ENCODE data around the gene BARD1.

The BARD1 gene

DNA sequence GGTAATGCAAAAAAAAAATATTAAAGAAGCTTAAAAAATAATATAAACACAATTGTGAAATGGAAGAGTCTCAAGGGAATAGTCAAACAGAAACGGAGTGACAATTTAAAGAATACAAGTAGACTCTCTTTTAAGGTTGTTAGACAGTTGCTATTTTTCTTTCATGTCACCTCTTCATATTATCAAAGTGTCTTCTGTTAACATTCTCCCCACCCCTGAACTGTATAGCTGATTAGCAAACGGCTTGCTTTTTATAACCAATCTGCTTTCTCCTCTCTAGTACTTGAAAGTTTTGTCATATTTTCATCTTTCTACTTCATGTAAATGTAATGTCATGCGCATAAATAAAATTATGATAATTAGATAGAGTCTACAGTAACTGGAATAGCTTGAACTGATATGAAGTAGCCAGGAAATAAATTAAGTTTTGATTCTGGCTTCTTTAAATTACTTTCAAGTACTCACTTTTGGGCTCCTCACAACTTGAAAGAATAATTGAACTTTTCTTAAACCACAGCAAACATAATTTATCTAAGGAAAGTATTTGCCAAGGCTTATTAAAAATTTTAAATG lies 37.0 kb downstream of the BARD1 start:
- H4K91ac ChIP-seq (ENCODE audit: low read depth, low read length), result no peak overlapping the region
- H3K4me2 ChIP-seq (ENCODE audit: low read length), result no peak overlapping the region
- H3K9ac ChIP-seq (ENCODE audit: low read length), result no peak overlapping the region
- no peak overlapping the region for H3K23ac ChIP-seq (ENCODE audit: low read length)
- no peaks in the 10 kb centered on the region for H3K27me3 ChIP-seq (ENCODE audit: insufficient read depth, low read length)
- H3K4ac ChIP-seq (ENCODE audit: low read depth, low read length), result no peak overlapping the region
- no peak overlapping the region for H2BK120ac ChIP-seq (ENCODE audit: insufficient read depth, low read length, poor library complexity)
- H3K36me3 ChIP-seq (ENCODE audit: control insufficient read depth in 1 of 2, insufficient read depth in 2 of 2, low read length in 2 of 2), result peaks cover 0 to 7% of the 10 kb centered on the region in 2 experiments
- no peak overlapping the region for H2AFZ ChIP-seq (ENCODE audit: insufficient read depth, low read length, poor library complexity)
- no peak overlapping the region for H2AK5ac ChIP-seq (ENCODE audit: low read length)
- H3K4me3 ChIP-seq (ENCODE audit: low read depth, low read length), result no peak overlapping the region
- DNase-seq, result no peak
- H3K4me1 ChIP-seq (ENCODE audit: control insufficient read depth in 1 of 2, insufficient read depth in 2 of 2, low read length in 2 of 2), result no peaks in the 10 kb centered on the region
- no peak overlapping the region for H3K27ac ChIP-seq (ENCODE audit: low read depth, low read length)
- H3K18ac ChIP-seq (ENCODE audit: low read length), result no peak overlapping the region
- no peak overlapping the region for H2BK12ac ChIP-seq (ENCODE audit: low read length)
- H3K9me3 ChIP-seq (ENCODE audit: insufficient read depth, low read depth, low read length), result no peaks in the 10 kb centered on the region
- no peak overlapping the region for H4K12ac ChIP-seq (ENCODE audit: low read depth, low read length)
- H3K79me2 ChIP-seq (ENCODE audit: control insufficient read depth, insufficient read depth, low read length, poor library complexity), result no peaks in the 10 kb centered on the region
- H3K14ac ChIP-seq (ENCODE audit: low read length), result no peak overlapping the region
- no peaks in the 10 kb centered on the region for H3K79me1 ChIP-seq (ENCODE audit: low read length)
- no peak overlapping the region for H2BK5ac ChIP-seq (ENCODE audit: low read depth, low read length, poor library complexity)
- no peak overlapping the region for H4K8ac ChIP-seq (ENCODE audit: low read depth, low read length)
- no CpG with 5 or more reads among the region's 3 CpGs for WGBS (ENCODE audit: extremely low coverage, insufficient coverage, insufficient read length)

DNA sequence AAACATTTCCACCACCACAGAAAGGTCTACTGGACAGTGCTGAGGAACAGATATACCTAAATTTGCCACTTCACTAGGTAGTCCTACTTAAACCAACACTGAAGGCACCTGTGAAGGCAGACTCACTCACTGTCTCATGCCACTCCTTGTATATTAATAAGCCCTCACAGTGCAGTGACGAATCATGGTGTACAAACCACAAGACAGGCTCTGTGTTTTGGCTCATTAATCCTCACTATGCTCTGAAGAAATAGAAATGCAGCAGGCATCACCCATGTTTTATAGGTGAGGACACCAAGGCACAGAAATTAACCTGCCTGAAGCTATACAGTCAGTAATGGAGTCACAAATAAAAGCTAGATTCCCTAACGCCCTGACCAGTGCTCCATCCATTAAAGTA lies 44.3 kb downstream of the BARD1 start:
- H3K9me3 ChIP-seq (ENCODE audit: insufficient read depth, low read depth, low read length), result no peaks in the 10 kb centered on the region
- H3K4ac ChIP-seq (ENCODE audit: low read depth, low read length), result no peak overlapping the region
- no peak overlapping the region for H3K9ac ChIP-seq (ENCODE audit: low read length)
- no peak overlapping the region for H4K8ac ChIP-seq (ENCODE audit: low read depth, low read length)
- H3K4me1 ChIP-seq (ENCODE audit: control insufficient read depth in 1 of 2, insufficient read depth in 2 of 2, low read length in 2 of 2), result no peaks in the 10 kb centered on the region
- no peak overlapping the region for H3K27ac ChIP-seq (ENCODE audit: low read depth, low read length)
- no peaks in the 10 kb centered on the region for H3K27me3 ChIP-seq (ENCODE audit: insufficient read depth, low read length)
- no CpG with 5 or more reads among the region's 2 CpGs for WGBS (ENCODE audit: extremely low coverage, insufficient coverage, insufficient read length)
- no peak overlapping the region for H4K91ac ChIP-seq (ENCODE audit: low read depth, low read length)
- no peak overlapping the region for H3K18ac ChIP-seq (ENCODE audit: low read length)
- no peaks in the 10 kb centered on the region for H3K79me2 ChIP-seq (ENCODE audit: control insufficient read depth, insufficient read depth, low read length, poor library complexity)
- no peak overlapping the region for H2BK12ac ChIP-seq (ENCODE audit: low read length)
- H2BK5ac ChIP-seq (ENCODE audit: low read depth, low read length, poor library complexity), result no peak overlapping the region
- no peak overlapping the region for H2BK120ac ChIP-seq (ENCODE audit: insufficient read depth, low read length, poor library complexity)
- no peaks in the 10 kb centered on the region for H3K79me1 ChIP-seq (ENCODE audit: low read length)
- no peak overlapping the region for H2AK5ac ChIP-seq (ENCODE audit: low read length)
- no peak overlapping the region for H2AFZ ChIP-seq (ENCODE audit: insufficient read depth, low read length, poor library complexity)
- peaks cover 0 to 8% of the 10 kb centered on the region in 2 experiments for H3K36me3 ChIP-seq (ENCODE audit: control insufficient read depth in 1 of 2, insufficient read depth in 2 of 2, low read length in 2 of 2)
- no peak overlapping the region for H3K4me2 ChIP-seq (ENCODE audit: low read length)
- no peak overlapping the region for H4K12ac ChIP-seq (ENCODE audit: low read depth, low read length)
- H3K4me3 ChIP-seq (ENCODE audit: low read depth, low read length), result no peak overlapping the region
- H3K23ac ChIP-seq (ENCODE audit: low read length), result no peak overlapping the region
- no peak for DNase-seq
- no peak overlapping the region for H3K14ac ChIP-seq (ENCODE audit: low read length)

DNA sequence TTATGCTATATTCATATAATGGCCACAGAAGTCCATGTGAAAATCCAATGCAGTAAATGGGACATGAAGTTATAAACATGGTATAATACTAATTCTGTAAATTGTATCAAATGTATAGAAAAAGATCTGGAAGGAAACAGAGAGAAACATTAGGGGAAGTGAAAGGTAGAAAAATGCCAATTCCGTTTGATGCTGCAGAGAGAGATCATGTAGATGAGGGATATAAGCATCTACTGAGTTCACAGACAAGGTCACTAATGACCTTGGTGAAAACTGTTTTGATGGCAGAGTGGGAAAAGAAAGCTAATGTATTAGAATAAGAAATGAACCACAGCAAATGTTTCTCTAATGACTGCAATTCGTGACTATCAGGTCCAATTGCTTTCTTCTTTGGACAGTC lies 56.0 kb downstream of the BARD1 start:
- Histone ChIP-seq H3K9ac (ENCODE audit: low read length) (no peak overlapping the region), H2BK5ac (ENCODE audit: low read depth, low read length, poor library complexity) (no peak overlapping the region), H2BK120ac (ENCODE audit: insufficient read depth, low read length, poor library complexity) (no peak overlapping the region), H4K91ac (ENCODE audit: low read depth, low read length) (no peak overlapping the region), H3K23ac (ENCODE audit: low read length) (no peak overlapping the region), H3K9me3 (ENCODE audit: insufficient read depth, low read depth, low read length) (no peaks in the 10 kb centered on the region), H3K79me1 (ENCODE audit: low read length) (no peaks in the 10 kb centered on the region), H3K36me3 (ENCODE audit: control insufficient read depth in 1 of 2, insufficient read depth in 2 of 2, low read length in 2 of 2) (peaks cover 2 to 8% of the 10 kb centered on the region in 2 experiments), H3K4me1 (ENCODE audit: control insufficient read depth in 1 of 2, insufficient read depth in 2 of 2, low read length in 2 of 2) (no peaks in the 10 kb centered on the region), H2AFZ (ENCODE audit: insufficient read depth, low read length, poor library complexity) (no peak overlapping the region), H2AK5ac (ENCODE audit: low read length) (no peak overlapping the region), H4K12ac (ENCODE audit: low read depth, low read length) (no peak overlapping the region), H4K8ac (ENCODE audit: low read depth, low read length) (no peak overlapping the region), H3K4me2 (ENCODE audit: low read length) (no peak overlapping the region), H3K18ac (ENCODE audit: low read length) (no peak overlapping the region), H3K27me3 (ENCODE audit: insufficient read depth, low read length) (no peaks in the 10 kb centered on the region), H2BK12ac (ENCODE audit: low read length) (no peak overlapping the region), H3K4ac (ENCODE audit: low read depth, low read length) (no peak overlapping the region), H3K27ac (ENCODE audit: low read depth, low read length) (no peak overlapping the region), H3K4me3 (ENCODE audit: low read depth, low read length) (no peak overlapping the region), H3K79me2 (ENCODE audit: control insufficient read depth, insufficient read depth, low read length, poor library complexity) (no peaks in the 10 kb centered on the region), H3K14ac (ENCODE audit: low read length) (no peak overlapping the region)
- DNase-seq, result no peak
- WGBS (ENCODE audit: extremely low coverage, insufficient coverage, insufficient read length), result no CpG with 5 or more reads among the region's 2 CpGs

DNA sequence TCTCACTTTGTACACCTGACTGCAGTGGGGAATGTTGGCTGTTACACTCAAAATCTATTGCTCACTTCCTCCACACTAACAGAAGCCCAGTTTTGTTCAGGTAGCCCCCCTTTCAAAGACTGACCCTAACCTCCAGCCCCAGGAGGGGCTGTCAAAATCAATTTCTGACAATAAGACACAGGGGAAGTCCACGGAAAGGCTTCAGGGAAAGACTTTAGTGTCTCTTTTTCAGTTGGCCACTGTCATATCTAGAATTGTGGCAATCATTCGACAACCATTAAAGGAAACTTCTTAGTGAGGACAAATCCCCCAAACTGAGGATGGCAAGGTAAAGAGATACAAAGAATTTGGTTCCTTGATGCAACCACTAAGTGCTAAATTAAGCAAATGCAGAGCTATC lies 59.0 kb downstream of the BARD1 start:
- no peak overlapping the region for H2AFZ ChIP-seq (ENCODE audit: insufficient read depth, low read length, poor library complexity)
- no peaks in the 10 kb centered on the region for H3K9me3 ChIP-seq (ENCODE audit: insufficient read depth, low read depth, low read length)
- no peak overlapping the region for H2BK12ac ChIP-seq (ENCODE audit: low read length)
- no peak overlapping the region for H3K18ac ChIP-seq (ENCODE audit: low read length)
- H3K4me1 ChIP-seq (ENCODE audit: control insufficient read depth in 1 of 2, insufficient read depth in 2 of 2, low read length in 2 of 2), result no peaks in the 10 kb centered on the region
- no peak overlapping the region for H3K14ac ChIP-seq (ENCODE audit: low read length)
- H3K79me2 ChIP-seq (ENCODE audit: control insufficient read depth, insufficient read depth, low read length, poor library complexity), result no peaks in the 10 kb centered on the region
- H3K4me2 ChIP-seq (ENCODE audit: low read length), result no peak overlapping the region
- no CpG with 5 or more reads among the region's 2 CpGs for WGBS (ENCODE audit: extremely low coverage, insufficient coverage, insufficient read length)
- no peak overlapping the region for H2AK5ac ChIP-seq (ENCODE audit: low read length)
- no peak for DNase-seq
- H3K27me3 ChIP-seq (ENCODE audit: insufficient read depth, low read length), result no peaks in the 10 kb centered on the region
- no peak overlapping the region for H3K23ac ChIP-seq (ENCODE audit: low read length)
- no peak overlapping the region for H4K91ac ChIP-seq (ENCODE audit: low read depth, low read length)
- H4K8ac ChIP-seq (ENCODE audit: low read depth, low read length), result no peak overlapping the region
- no peak overlapping the region for H3K4ac ChIP-seq (ENCODE audit: low read depth, low read length)
- no peaks in the 10 kb centered on the region for H3K79me1 ChIP-seq (ENCODE audit: low read length)
- no peak overlapping the region for H3K9ac ChIP-seq (ENCODE audit: low read length)
- H4K12ac ChIP-seq (ENCODE audit: low read depth, low read length), result no peak overlapping the region
- no peak overlapping the region for H2BK5ac ChIP-seq (ENCODE audit: low read depth, low read length, poor library complexity)
- H3K4me3 ChIP-seq (ENCODE audit: low read depth, low read length), result no peak overlapping the region
- no peak overlapping the region for H3K27ac ChIP-seq (ENCODE audit: low read depth, low read length)
- peaks cover 0 to 8% of the 10 kb centered on the region in 2 experiments for H3K36me3 ChIP-seq (ENCODE audit: control insufficient read depth in 1 of 2, insufficient read depth in 2 of 2, low read length in 2 of 2)
- no peak overlapping the region for H2BK120ac ChIP-seq (ENCODE audit: insufficient read depth, low read length, poor library complexity)
